ENCODE measurements around the gene METTL16.
"Not testable (repeated sequence)": the region's sequence is repeated elsewhere in the genome, so short reads cannot be mapped to it uniquely, and the experiment has no call there.

Gene METTL16

GRCh38 chr17:2517539-2517938 is 5.9 kb upstream of the METTL16 start:
- Histone ChIP-seq H3K27me3 (ENCODE audit: insufficient read depth, low read length, poor library complexity) (no peaks in the 10 kb centered on the region), H3K4me3 (ENCODE audit: low read depth in 1 of 2, low read length in 2 of 2) (no peak overlapping the region), H3K9me3 (ENCODE audit: insufficient read depth, low read length, severe bottlenecking) (no peaks in the 10 kb centered on the region), H3K79me2 (ENCODE audit: insufficient read depth, low read length) (no peaks in the 10 kb centered on the region), H4K20me1 (ENCODE audit: insufficient read depth, low read length) (no peaks in the 10 kb centered on the region), H3K27ac (ENCODE audit: low read length) (no peak overlapping the region), H3K4me2 (ENCODE audit: insufficient read depth, low read length) (no peak overlapping the region), H3K9ac (ENCODE audit: low read depth, low read length) (no peak overlapping the region), H3K36me3 (ENCODE audit: insufficient read depth, low read length) (no peaks in the 10 kb centered on the region), H3K4me1 (ENCODE audit: insufficient read depth, low read length) (peaks cover 8% of the 10 kb centered on the region), H2AFZ (ENCODE audit: low read depth, low read length) (no peak overlapping the region)
- no peak for DNase-seq
- ATAC-seq (ENCODE audit: insufficient read depth, low read depth): no peak
- TF ChIP-seq CTCF (IDR thresholded peaks at IDR 0.05; ENCODE audit: borderline replicate concordance, extremely low read depth, low read length, poor library complexity, severe bottlenecking) (no peak), EZH2 (IDR thresholded peaks at IDR 0.05; ENCODE audit: borderline replicate concordance, low read depth, low read length, severe bottlenecking) (no peak)

- Histone ChIP-seq H3K4me1 (ENCODE audit: insufficient read depth, low read length) (peaks cover 39% of the 10 kb centered on the region), H3K36me3 (ENCODE audit: insufficient read depth, low read length) (peaks cover 11% of the 10 kb centered on the region; the same call in 1 of the 2 replicates), H3K27ac (ENCODE audit: low read length) (peak overlapping the region; percentile 90), H3K4me3 (ENCODE audit: low read depth in 1 of 2, low read length in 2 of 2) (peak overlapping the region; percentile 70 to 74), H3K4me2 (ENCODE audit: insufficient read depth, low read length) (peak overlapping the region; percentile 87), H3K9me3 (ENCODE audit: insufficient read depth, low read length, severe bottlenecking) (no peaks in the 10 kb centered on the region), H2AFZ (ENCODE audit: low read depth, low read length) (peak overlapping the region; percentile 85), H4K20me1 (ENCODE audit: insufficient read depth, low read length) (peaks cover 7% of the 10 kb centered on the region; the same call in 1 of the 2 replicates), H3K79me2 (ENCODE audit: insufficient read depth, low read length) (peaks cover 45% of the 10 kb centered on the region), H3K9ac (ENCODE audit: low read depth, low read length) (peak overlapping the region; percentile 69), H3K27me3 (ENCODE audit: insufficient read depth, low read length, poor library complexity) (no peaks in the 10 kb centered on the region)
- TF ChIP-seq EZH2 (IDR thresholded peaks at IDR 0.05; ENCODE audit: borderline replicate concordance, low read depth, low read length, severe bottlenecking): no peak
- TF ChIP-seq CTCF (IDR thresholded peaks at IDR 0.05; ENCODE audit: borderline replicate concordance, extremely low read depth, low read length, poor library complexity, severe bottlenecking): no peak
- ATAC-seq (ENCODE audit: insufficient read depth, low read depth): no peak
- no peak for DNase-seq
Observed at GRCh38 chr17:2511138-2511461, 588 bp downstream of the METTL16 start.

- no peaks in the 10 kb centered on the region for H3K9me3 ChIP-seq (ENCODE audit: insufficient read depth, low read length, severe bottlenecking)
- ATAC-seq (ENCODE audit: insufficient read depth, low read depth) (no peak), DNase-seq (no peak)
- peaks cover 39% of the 10 kb centered on the region for H3K4me1 ChIP-seq (ENCODE audit: insufficient read depth, low read length)
- no peak overlapping the region for H2AFZ ChIP-seq (ENCODE audit: low read depth, low read length)
- peaks cover 11% of the 10 kb centered on the region; the same call in 1 of the 2 replicates for H3K36me3 ChIP-seq (ENCODE audit: insufficient read depth, low read length)
- TF ChIP-seq EZH2 (IDR thresholded peaks at IDR 0.05; ENCODE audit: borderline replicate concordance, low read depth, low read length, severe bottlenecking) (no peak), CTCF (IDR thresholded peaks at IDR 0.05; ENCODE audit: borderline replicate concordance, extremely low read depth, low read length, poor library complexity, severe bottlenecking) (no peak)
- peak overlapping the region; percentile 70 to 74 for H3K4me3 ChIP-seq (ENCODE audit: low read depth in 1 of 2, low read length in 2 of 2)
- peaks cover 7% of the 10 kb centered on the region; the same call in 1 of the 2 replicates for H4K20me1 ChIP-seq (ENCODE audit: insufficient read depth, low read length)
- H3K27me3 ChIP-seq (ENCODE audit: insufficient read depth, low read length, poor library complexity): no peaks in the 10 kb centered on the region
- peak overlapping the region; percentile 87 for H3K4me2 ChIP-seq (ENCODE audit: insufficient read depth, low read length)
- H3K79me2 ChIP-seq (ENCODE audit: insufficient read depth, low read length): peaks cover 50% of the 10 kb centered on the region
- peak overlapping the region; percentile 90 for H3K27ac ChIP-seq (ENCODE audit: low read length)
- peak overlapping the region; percentile 69 for H3K9ac ChIP-seq (ENCODE audit: low read depth, low read length)
Observed at GRCh38 chr17:2510559-2510958, 1.1 kb downstream of the METTL16 start.

GRCh38 chr17:2508035-2508434 is 3.7 kb downstream of the METTL16 start:
- DNase-seq (no peak), ATAC-seq (ENCODE audit: insufficient read depth, low read depth) (no peak)
- H4K20me1 ChIP-seq (ENCODE audit: insufficient read depth, low read length): peaks cover 19% of the 10 kb centered on the region; the same call in 1 of the 2 replicates
- peaks cover 75% of the 10 kb centered on the region for H3K79me2 ChIP-seq (ENCODE audit: insufficient read depth, low read length)
- no peak overlapping the region for H2AFZ ChIP-seq (ENCODE audit: low read depth, low read length)
- no peak for TF ChIP-seq CTCF (IDR thresholded peaks at IDR 0.05; ENCODE audit: borderline replicate concordance, extremely low read depth, low read length, poor library complexity, severe bottlenecking)
- TF ChIP-seq EZH2 (IDR thresholded peaks at IDR 0.05; ENCODE audit: borderline replicate concordance, low read depth, low read length, severe bottlenecking): no peak
- H3K36me3 ChIP-seq (ENCODE audit: insufficient read depth, low read length): peaks cover 11% of the 10 kb centered on the region; the same call in 1 of the 2 replicates
- no peaks in the 10 kb centered on the region for H3K27me3 ChIP-seq (ENCODE audit: insufficient read depth, low read length, poor library complexity)
- H3K4me2 ChIP-seq (ENCODE audit: insufficient read depth, low read length): no peak overlapping the region
- H3K9me3 ChIP-seq (ENCODE audit: insufficient read depth, low read length, severe bottlenecking): no peaks in the 10 kb centered on the region
- no peak overlapping the region for H3K9ac ChIP-seq (ENCODE audit: low read depth, low read length)
- no peak overlapping the region for H3K27ac ChIP-seq (ENCODE audit: low read length)
- H3K4me1 ChIP-seq (ENCODE audit: insufficient read depth, low read length): peaks cover 34% of the 10 kb centered on the region
- no peak overlapping the region for H3K4me3 ChIP-seq (ENCODE audit: low read depth in 1 of 2, low read length in 2 of 2)

- not testable (repeated sequence) for H3K4me2 ChIP-seq (ENCODE audit: insufficient read depth, low read length); H2AFZ ChIP-seq (ENCODE audit: low read depth, low read length); ATAC-seq (ENCODE audit: insufficient read depth, low read depth); H3K9me3 ChIP-seq (ENCODE audit: insufficient read depth, low read length, severe bottlenecking); H3K27ac ChIP-seq (ENCODE audit: low read length); DNase-seq; H3K27me3 ChIP-seq (ENCODE audit: insufficient read depth, low read length, poor library complexity); H3K9ac ChIP-seq (ENCODE audit: low read depth, low read length); H3K4me3 ChIP-seq (ENCODE audit: low read depth in 1 of 2, low read length in 2 of 2)
- Histone ChIP-seq H4K20me1 (ENCODE audit: insufficient read depth, low read length) (peaks cover 21% of the 10 kb centered on the region; the same call in 1 of the 2 replicates), H3K4me1 (ENCODE audit: insufficient read depth, low read length) (peaks cover 27% of the 10 kb centered on the region), H3K79me2 (ENCODE audit: insufficient read depth, low read length) (peaks cover 84% of the 10 kb centered on the region), H3K36me3 (ENCODE audit: insufficient read depth, low read length) (peaks cover 19% of the 10 kb centered on the region; the same call in 1 of the 2 replicates)
Observed at GRCh38 chr17:2507015-2507414, 4.7 kb downstream of the METTL16 start.

Data from DND-41 (cell line).